ENCODE results near the gene FMN2.

FMN2 gene

DNA sequence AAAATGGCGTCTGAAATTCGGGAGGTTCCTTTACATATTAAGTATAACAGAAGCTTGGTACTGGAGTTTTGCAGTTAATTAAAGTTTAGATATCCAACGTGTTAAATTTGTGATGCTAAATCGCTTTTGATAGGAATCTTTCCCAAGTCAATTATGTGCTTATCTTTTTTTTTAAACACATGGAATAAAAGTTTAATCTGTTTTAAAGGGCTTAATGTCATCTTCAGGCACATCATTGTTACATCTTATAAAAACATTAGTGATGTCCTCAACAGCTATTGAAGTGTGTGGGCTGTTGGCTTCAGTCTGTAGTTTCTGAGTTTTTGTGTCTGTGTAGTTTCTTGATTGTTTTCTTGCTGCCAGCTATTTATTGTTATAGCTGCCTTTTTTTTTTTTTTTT lies 5.3 kb downstream of the FMN2 start:
- in situ Hi-C loops (cut with MboI; ENCODE audit: low sequenced_read_pairs) = no loop called here

DNA sequence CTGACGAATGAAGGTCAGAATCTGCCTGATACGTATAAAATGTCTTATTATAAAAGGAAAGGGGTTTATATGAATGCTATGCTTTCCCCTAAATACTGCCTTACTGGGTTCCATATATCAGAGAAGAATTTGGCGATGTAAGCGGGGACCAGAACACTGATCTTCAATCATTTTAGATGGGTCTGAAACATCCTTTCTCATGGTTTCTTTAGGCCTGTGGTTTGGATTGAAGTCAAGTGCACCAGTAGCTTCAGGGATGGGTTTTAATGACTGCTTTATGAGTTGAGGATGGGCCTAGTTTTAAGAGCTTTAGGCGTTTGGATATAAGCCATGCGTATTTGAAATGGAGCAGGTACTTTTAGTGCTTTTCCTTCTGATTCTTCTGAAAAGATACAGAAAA lies 6.9 kb downstream of the FMN2 start:
- in situ Hi-C loops (cut with MboI; ENCODE audit: low sequenced_read_pairs) = no loop called here

DNA sequence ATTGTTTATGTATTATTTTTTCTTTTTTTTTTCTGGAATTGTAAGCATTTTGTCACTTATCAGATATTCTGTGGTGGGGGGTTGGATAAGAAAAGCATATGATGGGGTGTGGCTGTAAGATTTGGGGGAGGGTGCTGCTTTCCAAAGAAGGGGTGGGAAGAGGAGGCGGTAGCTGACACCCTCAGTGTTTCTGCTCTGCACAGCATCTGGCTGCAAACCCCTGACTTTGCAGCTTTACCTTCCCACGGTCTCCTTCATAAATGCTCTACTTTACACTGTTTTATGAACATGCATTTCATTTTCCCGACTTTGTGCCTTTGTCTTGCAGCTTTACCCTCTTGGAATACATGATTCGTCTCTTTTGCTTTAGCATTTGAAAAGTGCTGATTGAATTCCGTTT lies 7.6 kb downstream of the FMN2 start:
- in situ Hi-C loops (cut with MboI; ENCODE audit: low sequenced_read_pairs) = no loop called here

DNA sequence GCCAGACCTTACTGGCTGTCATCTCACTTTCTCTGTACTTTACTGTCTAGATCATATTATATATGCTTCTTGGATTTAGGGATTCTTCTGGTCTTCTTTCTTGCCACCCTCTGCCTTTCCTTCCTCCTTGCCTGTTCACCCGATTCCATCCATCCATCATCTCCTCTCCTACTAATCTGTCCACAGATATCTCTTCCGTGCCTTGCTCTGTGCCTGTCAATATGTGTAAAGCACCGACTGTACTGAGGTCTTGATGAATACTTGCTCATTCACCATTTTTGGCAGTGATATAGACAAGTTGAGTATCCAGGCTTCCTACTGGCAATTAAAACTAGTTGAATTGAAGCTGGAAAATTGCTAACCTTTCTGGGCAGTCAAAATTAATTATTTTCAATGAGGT lies 8.1 kb downstream of the FMN2 start:
- in situ Hi-C loops (cut with MboI; ENCODE audit: low sequenced_read_pairs) = no loop called here

GRCh38 chr1:240100371-240100934 lies 8.8 kb downstream of the FMN2 start:
- in situ Hi-C loops (cut with MboI; ENCODE audit: low sequenced_read_pairs) = no loop called here

- in situ Hi-C loops (cut with MboI; ENCODE audit: low sequenced_read_pairs) = no loop called here
Measured at GRCh38 chr1:240101306-240101705, 9.6 kb downstream of the FMN2 start.

- in situ Hi-C loops (cut with MboI; ENCODE audit: low sequenced_read_pairs) = no loop called here
Measured at GRCh38 chr1:240101737-240102136, 10.1 kb downstream of the FMN2 start.

- in situ Hi-C loops (cut with MboI; ENCODE audit: low sequenced_read_pairs) = no loop called here
Measured at GRCh38 chr1:240104672-240105071, 13.0 kb downstream of the FMN2 start.

DNA sequence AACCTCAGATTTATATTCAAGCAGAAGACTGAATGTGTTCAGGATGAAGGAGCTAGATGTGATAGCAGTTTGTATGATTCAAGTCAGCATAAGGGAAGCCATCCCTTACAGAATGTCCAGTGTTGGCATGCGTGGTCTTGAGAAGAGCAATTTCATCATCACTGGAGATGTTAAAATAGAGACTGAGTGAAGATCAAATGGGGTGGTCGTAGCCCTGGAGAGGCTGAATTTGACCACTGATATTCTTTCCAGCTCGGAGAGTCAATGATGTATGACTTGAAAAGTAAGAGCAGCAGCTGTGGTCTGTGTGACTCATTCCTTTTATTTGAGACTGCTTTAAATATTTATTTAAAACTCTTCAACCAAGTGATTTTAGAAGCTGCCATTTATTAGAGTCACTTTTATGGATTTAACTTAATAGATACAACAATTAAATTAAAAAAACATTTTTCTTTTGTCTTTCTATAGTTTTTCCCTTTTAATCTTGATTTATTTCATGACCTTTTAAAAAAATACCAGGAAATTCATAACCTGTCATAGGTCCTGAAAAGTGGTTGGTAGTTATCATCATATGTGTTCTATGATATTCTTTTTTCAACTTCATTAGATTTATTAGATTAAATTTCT lies 15.5 kb downstream of the FMN2 start:
- in situ Hi-C loops (cut with MboI; ENCODE audit: low sequenced_read_pairs) = no loop called here

GRCh38 chr1:240109130-240109529 lies 17.4 kb downstream of the FMN2 start:
- in situ Hi-C loops (cut with MboI; ENCODE audit: low sequenced_read_pairs) = no loop called here

GRCh38 chr1:240109920-240110636 lies 18.4 kb downstream of the FMN2 start:
- in situ Hi-C loops (cut with MboI; ENCODE audit: low sequenced_read_pairs) = no loop called here

DNA sequence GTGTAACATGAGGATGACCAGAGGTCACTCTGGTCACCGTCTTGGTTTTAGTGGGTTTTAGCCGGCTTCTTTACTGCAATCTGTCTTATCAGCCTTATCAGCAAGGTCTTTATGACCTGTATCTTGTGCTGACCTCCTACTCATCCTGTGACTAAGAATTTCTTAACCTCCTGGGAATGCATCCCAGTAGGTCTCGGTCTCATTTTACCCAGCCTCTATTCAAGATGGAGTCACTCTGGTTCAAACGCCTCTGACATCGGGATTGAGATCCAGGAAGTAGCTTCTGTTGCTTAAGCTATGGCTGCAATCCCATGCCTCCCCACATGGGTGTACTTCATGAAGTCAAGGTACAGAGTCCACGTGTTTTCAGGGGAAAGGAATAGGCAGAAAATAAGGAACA lies 19.9 kb downstream of the FMN2 start:
- in situ Hi-C loops (cut with MboI; ENCODE audit: low sequenced_read_pairs) = no loop called here

- in situ Hi-C loops (cut with MboI; ENCODE audit: low sequenced_read_pairs) = no loop called here
Measured at GRCh38 chr1:240114222-240114621, 22.5 kb downstream of the FMN2 start.

DNA sequence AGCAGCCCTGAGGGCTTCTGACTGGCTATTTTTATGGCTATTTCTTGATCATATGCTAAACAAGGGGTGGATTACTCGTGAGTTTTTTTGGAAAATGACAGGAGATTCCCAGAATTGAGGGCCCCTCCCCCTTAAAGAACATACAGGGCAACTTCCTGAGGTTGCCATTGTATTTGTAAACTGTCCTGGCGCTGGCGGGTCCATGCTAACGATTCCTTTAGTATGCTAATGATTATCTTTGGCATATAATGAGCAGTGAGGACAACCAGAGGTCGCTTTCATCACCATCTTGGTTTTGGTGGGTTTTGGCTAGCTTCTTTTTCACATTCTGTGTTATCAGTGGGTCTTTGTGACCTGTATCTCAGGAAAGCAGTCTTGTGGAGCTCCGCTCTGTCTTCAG lies 24.1 kb downstream of the FMN2 start:
- in situ Hi-C loops (cut with MboI; ENCODE audit: low sequenced_read_pairs) = no loop called here

- in situ Hi-C loops (cut with MboI; ENCODE audit: low sequenced_read_pairs) = no loop called here
Measured at GRCh38 chr1:240116831-240117769, 25.4 kb downstream of the FMN2 start.

GRCh38 chr1:240117930-240118329 lies 26.2 kb downstream of the FMN2 start:
- in situ Hi-C loops (cut with MboI; ENCODE audit: low sequenced_read_pairs) = no loop called here

GRCh38 chr1:240122639-240123613 lies 31.2 kb downstream of the FMN2 start:
- in situ Hi-C loops (cut with MboI; ENCODE audit: low sequenced_read_pairs) = no loop called here

DNA sequence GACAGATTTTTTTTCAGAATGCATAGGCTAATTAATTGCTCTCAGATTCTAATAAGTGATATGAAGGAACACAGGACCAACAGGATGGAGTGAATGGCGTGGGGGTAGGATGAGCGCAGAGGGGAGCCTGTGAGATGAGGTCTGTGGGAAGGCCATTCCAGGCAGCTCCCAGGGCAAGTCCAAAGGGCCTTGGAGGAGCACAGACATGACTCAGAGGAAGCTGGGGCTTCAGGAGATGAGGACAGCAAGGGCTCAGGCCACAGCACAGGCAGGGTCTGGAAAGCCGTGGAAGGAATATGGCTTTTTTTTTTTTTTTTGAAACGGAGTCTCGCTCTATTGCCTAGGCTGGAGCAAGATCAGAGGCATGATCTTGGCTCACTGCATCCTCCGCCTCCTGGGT lies 35.1 kb downstream of the FMN2 start:
- in situ Hi-C loops (cut with MboI; ENCODE audit: low sequenced_read_pairs) = no loop called here

GRCh38 chr1:240128366-240128765 lies 36.7 kb downstream of the FMN2 start:
- in situ Hi-C loops (cut with MboI; ENCODE audit: low sequenced_read_pairs) = no loop called here

- in situ Hi-C loops (cut with MboI; ENCODE audit: low sequenced_read_pairs) = no loop called here
Measured at GRCh38 chr1:240134113-240134512, 42.4 kb downstream of the FMN2 start.
